Measurements from ENCODE around the gene VPS26B.
A peak's percentile ranks its signal among the peaks of the same experiment; 100 is the strongest.
"Not testable (repeated sequence)": the region's sequence is repeated elsewhere in the genome, so short reads cannot be mapped to it uniquely, and the experiment has no call there.

The VPS26B gene

GRCh38 chr11:134233729-134234179, 9.3 kb downstream of the VPS26B start:
- no peak for DNase-seq

GRCh38 chr11:134235399-134235798, 10.9 kb downstream of the VPS26B start:
- DNase-seq: no peak

GRCh38 chr11:134236834-134237556, 12.5 kb downstream of the VPS26B start:
- no peak for DNase-seq

GRCh38 chr11:134237557-134237922, 13.1 kb downstream of the VPS26B start:
- DNase-seq: no peak

- DNase-seq: no peak
Observed at GRCh38 chr11:134238956-134239355, 14.5 kb downstream of the VPS26B start.

- DNase-seq: no peak
Observed at GRCh38 chr11:134240592-134240991, 16.1 kb downstream of the VPS26B start.

- DNase-seq: no peak
Observed at GRCh38 chr11:134242376-134242775, 17.9 kb downstream of the VPS26B start.

GRCh38 chr11:134243913-134244312, 19.4 kb downstream of the VPS26B start:
- no peak for DNase-seq

GRCh38 chr11:134244593-134244992, 20.1 kb downstream of the VPS26B start:
- DNase-seq: no peak

GRCh38 chr11:134245434-134245833, 21.0 kb downstream of the VPS26B start:
- DNase-seq: no peak

- no peak for DNase-seq
Observed at GRCh38 chr11:134246100-134246499, 21.6 kb downstream of the VPS26B start.

GRCh38 chr11:134246678-134247077, 22.2 kb downstream of the VPS26B start:
- DNase-seq: no peak

GRCh38 chr11:134248910-134249480, 24.5 kb downstream of the VPS26B start:
- no peak for DNase-seq

GRCh38 chr11:134250246-134250645, 25.8 kb downstream of the VPS26B start:
- no peak for DNase-seq

GRCh38 chr11:134250675-134251074, 26.2 kb downstream of the VPS26B start:
- DNase-seq: no peak

- DNase-seq: no peak
Observed at GRCh38 chr11:134252346-134253187, 28.1 kb downstream of the VPS26B start.

GRCh38 chr11:134253188-134253993, 28.9 kb downstream of the VPS26B start, which contains the start of the genes ACAD8 and THYN1:
Gene ACAD8 (plus strand): TSS chr11:134253568. CDS start chr11:134253601, 33 bp downstream.
Gene THYN1 (minus strand): TSS chr11:134253352. CDS start chr11:134252882, 470 bp downstream.
- DNase-seq: peak; percentile 77

- DNase-seq: no peak
Observed at GRCh38 chr11:134254433-134255183, 30.1 kb downstream of the VPS26B start.

- DNase-seq: not testable (repeated sequence)
Observed at GRCh38 chr11:134255184-134255561, 30.7 kb downstream of the VPS26B start.

- DNase-seq: no peak
Observed at GRCh38 chr11:134257101-134257500, 32.6 kb downstream of the VPS26B start.

GRCh38 chr11:134258577-134258976, 34.1 kb downstream of the VPS26B start:
- no peak for DNase-seq

GRCh38 chr11:134260503-134260902, 36.0 kb downstream of the VPS26B start:
- DNase-seq: no peak

Measured in NCI-H1436 treated with DMSO at 0.1 percent for 48 hours (cell line).